ENCODE data around the gene ARHGAP27.
A peak's percentile ranks its signal among the peaks of the same experiment; 100 is the strongest.

ARHGAP27 gene

DNA sequence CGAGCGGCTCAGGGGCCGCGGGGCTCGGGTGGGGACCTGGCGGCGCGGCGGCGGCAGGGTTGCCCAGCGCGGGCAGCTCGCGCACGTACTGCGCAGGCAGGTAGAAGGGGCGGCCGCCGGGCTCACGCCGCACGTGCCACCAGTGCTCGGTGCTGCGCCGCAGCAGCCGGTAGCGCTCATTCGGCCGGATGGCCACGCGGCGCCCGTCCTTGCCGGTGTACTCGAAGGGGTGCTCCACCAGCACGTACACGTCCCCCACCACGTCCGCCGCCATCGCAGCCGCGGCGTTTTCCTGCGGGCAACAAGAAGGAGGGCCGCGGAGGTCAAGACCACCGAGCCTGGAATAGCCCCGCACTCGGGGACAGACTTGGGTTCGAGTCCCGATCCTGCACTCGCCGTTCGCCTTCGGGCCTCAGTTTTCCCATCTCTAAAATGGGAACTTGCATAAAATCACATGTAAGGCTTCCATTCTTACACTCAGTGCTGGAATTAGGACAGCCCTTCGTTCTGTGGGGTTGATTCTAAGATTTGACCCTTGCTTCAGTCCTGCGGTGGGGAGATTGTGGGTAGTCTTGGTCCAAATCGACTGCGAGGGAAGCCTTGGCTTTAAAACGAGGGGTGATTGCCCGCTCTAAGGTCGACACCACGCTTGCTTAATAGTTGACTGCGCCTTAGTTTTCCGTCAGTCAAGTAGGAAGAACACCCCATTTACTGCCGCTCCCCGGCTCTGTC, 2.5 kb downstream of the ARHGAP27 start:
- DNase-seq = no peak

DNA sequence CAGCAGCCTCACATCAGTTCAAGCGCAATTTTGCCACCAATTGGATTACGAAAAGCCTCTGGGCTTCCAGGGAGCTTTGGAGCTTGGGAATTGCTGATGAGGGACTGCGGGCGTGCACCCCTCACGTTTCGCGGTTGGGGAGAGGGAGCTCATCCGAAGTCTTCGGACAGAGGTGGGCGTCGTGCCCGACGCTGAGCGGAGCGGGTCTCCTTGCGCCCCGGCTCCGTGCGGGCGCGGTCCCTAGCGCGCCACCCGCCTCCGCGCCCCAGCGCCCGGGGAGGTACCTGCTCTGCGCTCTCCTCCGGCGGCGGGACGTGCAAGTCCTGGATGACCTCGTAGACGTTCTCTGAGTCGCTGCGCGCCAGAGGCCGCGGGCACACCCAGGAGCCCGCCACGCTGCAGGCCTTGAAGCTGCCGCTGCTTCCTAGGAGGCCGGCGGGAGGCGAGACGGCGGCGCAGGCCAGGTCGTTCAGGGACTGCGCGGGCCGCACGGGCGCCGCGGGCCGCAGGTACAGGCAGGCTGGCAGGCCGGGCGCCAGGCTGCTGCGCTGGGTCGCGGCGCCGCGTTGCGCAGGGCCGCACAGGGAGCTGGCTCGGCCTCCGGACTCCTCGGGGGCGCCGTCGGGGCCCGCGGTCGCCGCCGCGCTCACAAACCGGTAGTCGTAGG, 3.2 kb downstream of the ARHGAP27 start:
- DNase-seq = no peak

DNA sequence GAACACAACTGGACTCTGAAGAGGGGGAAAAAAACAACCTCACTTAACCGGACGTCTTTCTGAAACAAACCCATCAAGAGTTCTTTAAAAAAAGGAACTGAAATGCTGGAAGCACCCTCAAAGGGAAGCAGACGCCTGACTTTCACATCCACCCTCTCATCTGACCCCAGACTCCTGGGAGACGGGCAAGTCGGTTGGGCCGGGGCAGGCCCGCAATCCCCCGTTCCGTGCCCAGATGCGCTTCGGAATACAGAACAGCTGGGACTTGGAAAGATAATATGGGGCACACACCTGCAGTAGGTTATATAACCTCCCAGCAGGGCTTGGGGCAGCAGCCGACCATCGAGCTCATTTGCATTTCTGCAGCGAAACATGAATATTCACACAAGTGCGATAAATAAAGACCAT, 3.7 kb downstream of the ARHGAP27 start:
- DNase-seq = no peak

DNA sequence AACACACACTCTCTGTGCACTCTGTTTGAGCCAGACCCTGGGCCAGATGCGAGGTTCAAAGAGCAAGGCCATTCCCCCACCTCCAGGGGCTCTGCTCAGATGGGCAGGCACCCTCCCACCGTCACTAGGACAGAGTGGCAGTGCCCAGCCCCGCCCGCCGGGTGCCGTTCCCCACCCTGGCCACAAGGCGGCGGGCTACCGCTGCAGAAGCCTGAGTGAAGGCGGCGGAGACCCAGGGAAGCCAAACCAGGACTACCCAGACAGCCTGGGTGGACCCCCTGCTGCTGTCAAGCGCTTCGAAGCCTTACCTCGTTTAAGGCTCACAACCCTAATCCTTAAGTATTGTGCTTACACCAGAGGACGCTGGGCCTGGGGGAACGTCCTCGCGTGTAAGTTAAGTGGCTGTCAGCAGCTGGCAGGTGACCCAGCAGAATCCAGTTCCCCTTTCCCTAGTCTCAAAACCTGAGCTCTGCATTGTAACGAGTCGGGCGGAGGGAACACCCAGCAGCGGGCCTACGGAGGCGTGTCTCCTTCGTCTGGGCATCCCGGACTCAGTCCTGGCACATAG, 4.5 kb downstream of the ARHGAP27 start:
- peak; percentile 61 for DNase-seq

DNA sequence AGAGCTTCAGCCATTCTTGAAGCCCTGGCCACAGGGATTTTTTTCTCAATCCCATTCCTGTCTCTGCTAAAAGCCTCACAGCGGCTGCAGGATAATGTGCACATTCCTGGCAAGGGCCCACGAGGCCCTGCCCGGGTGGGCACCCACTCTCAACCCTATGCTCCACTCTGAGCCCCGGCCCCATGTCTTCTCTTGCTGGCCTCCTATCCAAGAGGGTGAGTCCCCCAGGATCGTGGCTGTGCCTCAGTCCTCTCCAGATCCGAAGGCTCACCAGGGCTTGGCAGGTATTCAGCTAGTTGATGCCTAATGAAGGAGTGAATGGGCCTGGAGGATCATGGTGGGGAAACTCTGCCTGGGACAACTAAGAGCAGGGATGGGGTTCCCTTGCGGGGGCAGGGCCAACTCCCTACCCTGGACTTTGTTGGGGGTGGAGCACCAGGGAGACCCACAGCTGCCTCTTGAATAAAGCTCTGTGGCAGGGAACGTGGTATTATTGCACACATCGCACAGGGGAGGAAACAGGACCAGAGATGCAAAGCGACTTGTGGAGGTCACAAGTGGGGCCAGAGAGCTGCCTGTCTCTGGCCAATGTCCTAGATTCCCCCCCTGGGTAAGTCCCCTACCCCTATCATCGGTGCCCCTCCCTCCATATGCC, 5.4 kb downstream of the ARHGAP27 start:
- no peak for DNase-seq

DNA sequence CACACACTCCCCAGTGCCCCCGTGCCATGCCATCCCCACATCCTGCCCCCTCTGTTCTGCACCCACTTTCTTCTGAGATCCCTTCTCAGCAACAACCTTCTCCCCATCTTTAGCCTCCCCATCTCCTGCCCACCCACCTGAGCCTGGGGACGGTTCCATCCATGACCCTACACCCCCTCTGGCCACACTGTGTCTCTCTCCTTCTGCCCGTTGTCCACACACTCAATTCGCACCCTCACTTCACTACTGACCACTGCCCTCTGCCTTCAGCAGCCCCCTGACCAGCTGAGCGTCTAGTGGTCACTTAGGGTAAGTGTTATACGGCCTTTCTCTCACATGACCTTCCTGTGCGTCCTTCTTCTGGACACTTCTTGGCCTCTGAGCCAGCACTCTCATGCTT, 6.1 kb downstream of the ARHGAP27 start:
- DNase-seq = no peak

DNA sequence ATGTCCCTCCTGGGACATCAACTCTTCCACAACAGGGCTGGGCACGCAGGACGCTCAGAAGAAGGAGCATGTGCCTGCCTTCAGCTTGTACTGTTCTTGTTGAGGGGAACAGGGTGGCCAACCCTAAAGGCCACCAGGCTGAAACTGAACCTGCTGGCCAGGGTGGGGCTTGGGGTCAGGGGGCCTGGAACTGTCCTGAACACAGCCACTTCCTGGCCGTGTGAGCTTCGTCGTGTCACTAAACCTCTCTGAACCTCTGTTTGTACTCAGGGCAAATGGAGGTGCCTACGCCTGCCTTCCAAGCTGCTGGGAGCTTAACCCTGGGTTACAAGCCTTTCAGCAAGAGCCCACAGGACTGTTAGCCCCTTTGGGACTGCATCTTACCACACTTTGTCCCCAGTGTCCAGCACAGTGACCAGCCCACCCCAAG, 6.7 kb downstream of the ARHGAP27 start:
- DNase-seq = no peak

DNA sequence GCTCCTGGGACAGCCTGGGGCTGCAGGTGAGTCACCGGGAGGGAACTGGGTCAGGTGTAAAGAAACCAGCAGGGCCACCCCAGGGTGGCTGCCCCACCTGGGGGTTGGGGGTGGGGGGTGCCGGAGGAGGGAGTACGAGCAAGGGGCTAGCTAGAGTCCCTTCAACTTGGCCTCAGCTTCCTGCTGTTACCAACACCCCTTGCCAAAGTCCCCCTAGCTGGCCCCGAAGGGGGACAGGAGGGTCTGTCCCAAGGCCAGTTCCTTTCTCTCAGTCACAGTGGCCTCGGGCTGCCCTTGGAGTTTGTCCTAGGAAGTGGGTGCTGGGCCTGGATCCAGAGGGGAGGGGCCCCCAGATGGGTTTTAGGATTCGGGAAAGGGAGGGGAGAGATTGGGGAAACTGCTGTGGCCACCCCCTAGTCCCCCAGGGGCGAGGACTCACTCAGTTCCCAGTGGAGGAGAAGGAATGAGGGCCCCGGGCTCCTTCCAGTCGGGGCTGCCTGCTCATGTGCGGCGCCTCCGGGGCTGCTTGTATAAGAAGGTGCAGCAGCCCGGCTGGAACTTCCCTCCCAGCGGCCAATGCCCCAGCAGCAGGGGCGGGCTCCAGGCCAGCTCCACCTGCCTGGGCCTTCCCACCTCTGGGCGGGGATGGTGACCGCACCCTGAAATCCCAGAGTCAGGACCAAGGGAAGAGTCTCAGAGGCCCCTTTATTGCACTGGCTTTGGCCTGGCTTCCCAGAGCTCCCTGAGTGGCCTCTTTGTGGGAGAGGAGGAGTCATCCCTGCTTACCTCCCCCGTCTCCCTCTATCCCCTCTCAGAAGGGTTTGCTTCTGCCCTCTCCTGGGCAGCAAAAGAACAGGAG, 7.3 kb downstream of the ARHGAP27 start:
- DNase-seq = peak; percentile 57

DNA sequence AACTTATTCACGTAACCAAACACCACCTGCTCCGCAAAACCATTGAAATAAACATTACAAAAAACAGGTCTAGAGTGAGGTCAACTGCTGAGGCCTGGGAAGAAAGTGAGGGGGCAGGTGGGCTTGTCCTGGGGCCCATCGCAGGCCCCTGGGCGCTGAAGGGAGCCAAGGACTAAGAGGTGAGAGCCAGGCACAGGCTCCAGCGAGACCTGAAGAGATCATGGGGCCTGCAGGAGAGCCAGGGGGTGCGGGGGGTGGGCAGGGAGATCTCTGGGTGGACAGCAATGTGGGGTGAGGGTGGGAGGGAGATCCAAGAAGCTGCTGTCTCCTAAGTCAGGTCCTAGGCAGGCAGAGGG, 7.9 kb downstream of the ARHGAP27 start:
- no peak for DNase-seq

DNA sequence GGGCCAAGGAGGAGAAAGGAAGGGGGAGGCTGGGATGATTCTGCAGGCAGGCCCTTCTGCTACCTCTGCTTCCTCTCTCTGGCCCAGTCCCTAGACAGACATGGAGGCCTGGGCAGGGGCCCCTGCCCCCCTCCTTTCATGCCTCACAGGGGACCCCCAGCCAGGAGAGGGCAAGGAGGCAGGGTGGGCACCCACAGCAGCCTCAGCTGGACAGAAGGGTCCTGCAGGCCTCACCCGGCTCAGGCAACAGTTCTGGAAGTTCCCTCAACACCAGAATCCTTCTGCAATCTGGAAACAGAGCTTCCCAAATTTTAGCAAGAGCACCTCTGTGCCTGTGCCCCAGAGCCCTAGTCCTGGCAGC, 8.7 kb downstream of the ARHGAP27 start:
- DNase-seq = no peak

DNA sequence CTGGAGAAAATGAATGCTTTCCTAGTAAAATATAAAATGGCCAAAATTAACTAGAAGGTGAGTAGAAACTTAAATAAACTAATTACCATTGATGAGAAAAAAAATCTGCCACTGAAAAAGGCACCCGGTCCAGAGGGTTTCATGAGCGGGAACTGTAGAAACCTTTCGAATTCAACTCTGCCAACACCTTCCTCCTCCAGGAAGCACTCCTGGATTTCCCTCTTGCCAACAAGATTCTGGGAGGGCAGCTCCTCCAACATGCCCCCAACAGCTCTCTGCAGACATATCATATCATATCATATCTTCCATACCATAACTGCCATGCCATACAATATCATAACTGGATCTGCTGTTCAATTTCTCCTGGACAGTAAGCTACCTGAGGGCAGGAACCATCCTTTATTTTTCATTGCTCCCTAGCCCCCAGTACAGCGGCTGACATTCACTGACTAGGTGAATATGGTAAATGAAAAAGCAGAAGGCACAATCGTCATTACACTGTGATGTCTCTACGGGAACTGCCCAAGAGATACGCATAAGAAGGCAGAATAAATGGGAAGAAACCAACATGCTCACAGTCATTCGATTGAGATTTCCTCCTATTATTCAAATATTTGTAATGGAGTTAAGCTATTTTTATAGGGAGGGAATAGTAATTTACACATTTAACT, 9.2 kb downstream of the ARHGAP27 start:
- DNase-seq = no peak

DNA sequence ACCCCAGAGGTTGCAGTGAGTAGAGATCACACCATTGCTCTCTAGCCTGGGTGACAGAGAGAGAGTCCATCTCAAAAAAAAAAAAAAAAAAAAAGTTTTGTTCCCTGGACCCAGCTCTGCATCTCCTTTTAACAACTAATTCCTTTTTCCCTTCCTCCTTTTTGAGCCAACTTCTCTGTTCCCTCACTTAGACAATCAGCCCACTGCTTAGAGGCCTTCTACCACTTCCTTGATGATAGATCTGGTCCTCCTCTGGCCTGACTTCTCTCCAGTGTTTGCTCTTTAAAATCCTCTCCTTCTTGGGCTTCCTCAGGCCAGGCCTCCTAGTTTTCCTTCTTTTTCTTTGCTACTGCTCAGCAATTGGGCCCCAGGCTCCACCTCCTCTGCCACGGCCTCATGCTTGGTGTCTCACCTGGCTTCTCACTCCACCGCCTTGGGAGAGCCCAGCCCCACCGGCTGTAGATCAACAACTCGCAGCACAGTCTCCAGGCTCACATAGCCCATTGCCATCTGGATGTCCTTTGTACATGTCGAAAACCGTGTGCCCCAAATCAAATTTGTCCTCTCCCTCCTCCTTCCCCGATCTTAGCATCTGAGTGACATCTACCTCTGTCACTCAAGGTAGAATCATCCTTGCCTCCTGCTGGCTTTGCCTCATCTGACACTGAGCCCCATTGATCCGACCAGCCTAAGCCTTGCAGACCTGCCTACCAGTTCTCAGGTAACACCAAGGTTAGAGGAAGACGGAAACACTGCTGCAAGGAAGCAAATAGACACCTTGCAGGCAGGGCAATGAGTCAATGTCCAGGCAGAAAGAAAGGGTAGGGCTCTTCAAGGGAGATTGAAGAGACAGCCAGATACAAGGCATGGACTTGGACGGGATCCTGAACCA, 17.4 kb downstream of the ARHGAP27 start:
- no peak for DNase-seq

DNA sequence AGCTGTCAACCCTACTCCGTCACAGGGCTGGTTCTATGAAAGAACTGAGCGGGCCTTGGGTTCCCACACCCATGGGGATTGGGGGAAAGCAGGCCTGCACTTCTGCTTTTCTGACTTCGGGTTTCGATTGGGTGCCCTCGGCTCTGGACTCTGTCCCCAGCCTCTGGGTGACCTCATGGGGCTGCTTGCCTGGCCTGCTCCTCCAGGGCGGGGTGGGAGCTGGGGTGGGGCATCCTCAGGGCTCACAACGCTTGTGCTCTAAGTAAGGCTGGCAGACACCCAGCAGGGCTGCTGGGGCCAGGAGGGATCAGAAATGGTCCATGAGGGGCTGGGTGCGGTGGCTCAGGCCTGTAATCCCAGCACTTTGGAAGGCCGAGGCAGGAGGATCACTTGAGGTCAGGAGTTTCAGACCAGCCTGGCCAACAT, 19.2 kb downstream of the ARHGAP27 start:
- DNase-seq = no peak

DNA sequence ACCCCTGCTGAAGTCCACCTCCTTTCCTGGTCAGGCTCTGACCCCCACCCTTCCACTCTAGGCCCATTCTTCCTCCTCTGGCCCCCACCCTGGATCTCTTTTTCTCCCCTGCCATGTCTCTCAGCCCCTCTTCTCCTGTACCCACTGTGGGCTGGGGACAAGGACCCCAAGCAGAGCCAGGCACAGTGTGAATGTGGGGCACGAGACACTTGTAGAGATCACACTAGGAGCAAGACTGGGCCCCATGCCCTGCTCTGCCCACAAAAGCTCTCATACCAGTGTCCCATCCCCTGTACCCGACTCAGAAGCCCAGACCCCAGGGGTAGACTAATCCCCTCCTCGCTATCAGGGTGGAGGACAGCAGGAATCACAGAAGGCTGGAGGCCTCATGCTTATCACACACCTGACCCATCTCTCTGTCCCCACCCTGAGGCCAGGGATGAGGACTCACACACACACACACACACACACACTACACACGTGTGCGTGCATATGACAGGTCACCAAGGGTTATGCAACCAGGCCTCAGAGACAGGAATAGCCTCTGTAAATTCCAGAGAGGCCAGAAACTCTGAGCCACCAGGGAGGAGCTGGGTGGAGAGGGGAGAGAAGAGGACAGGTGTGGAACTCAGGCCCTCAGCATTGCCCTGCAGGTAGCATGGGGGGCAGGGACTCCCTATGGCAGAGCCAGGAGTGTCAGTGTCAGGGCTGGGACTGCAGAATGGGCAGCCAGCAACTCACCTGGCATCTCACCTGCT, 21.1 kb downstream of the ARHGAP27 start:
- no peak for DNase-seq

DNA sequence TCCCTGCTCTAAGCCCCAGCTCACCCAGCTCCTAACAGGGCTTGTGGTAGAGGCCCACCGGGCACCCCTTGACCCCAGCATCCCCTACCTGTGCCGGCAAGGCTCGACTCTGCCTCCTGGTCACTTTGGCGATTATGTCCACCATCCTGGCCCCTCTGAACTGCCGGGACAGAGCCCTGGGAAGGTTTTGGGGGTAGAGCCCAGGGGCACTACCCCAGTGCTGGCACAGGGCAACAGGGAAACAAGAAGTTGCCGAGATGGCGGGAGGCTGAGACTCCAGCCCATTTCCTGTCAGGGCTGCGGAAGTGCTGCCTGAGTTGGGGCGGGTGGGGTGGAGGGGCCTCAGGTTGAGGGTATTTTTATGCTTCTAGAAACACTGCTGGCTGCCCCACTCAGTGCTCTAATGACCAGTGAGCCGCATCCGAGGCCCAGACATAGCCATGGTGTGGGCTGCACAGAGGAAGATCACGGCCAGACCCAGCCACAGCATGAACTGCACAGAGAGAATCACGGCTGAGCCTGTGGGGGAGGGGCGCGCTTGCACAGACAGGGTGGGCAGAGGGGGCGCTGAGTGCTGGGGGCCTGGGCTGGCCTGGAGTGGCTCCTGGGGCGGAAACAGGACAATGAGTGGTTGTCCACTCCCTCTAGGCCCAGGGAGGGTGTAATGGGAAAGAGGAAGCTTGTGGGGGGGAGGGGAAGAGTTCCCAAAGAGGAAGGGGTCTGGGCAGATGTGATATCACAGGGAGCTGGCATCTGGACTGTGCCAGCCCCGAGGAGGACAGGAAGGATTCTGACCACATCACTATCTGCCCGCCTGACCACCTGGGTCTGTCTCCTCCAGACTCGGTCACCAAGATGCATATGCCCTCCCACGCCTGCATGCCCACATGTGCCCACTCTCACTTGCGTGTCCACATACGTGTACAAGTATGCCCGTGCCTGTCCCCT, 22.3 kb downstream of the ARHGAP27 start:
- DNase-seq = no peak

DNA sequence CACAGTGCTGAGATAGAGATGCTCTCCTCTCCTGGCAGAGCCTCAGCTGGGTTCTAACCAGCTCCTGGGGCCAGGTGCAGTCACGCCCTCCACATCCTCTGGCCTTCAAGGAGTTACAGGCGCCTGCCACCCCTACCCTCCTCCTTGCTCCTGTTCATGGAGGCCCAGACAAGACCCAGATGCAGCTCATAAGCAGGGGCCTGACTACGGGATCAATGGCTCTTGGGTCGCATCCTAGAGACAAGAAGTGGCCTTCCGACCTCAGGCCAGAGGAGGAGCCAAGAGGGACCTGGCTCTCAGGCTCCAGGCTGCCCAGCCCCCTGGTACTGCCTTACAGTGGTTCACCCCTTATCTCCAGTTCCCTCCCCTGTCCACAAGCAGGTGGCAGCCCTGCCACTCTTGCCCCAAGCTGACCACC, 23.0 kb downstream of the ARHGAP27 start:
- no peak for DNase-seq

DNA sequence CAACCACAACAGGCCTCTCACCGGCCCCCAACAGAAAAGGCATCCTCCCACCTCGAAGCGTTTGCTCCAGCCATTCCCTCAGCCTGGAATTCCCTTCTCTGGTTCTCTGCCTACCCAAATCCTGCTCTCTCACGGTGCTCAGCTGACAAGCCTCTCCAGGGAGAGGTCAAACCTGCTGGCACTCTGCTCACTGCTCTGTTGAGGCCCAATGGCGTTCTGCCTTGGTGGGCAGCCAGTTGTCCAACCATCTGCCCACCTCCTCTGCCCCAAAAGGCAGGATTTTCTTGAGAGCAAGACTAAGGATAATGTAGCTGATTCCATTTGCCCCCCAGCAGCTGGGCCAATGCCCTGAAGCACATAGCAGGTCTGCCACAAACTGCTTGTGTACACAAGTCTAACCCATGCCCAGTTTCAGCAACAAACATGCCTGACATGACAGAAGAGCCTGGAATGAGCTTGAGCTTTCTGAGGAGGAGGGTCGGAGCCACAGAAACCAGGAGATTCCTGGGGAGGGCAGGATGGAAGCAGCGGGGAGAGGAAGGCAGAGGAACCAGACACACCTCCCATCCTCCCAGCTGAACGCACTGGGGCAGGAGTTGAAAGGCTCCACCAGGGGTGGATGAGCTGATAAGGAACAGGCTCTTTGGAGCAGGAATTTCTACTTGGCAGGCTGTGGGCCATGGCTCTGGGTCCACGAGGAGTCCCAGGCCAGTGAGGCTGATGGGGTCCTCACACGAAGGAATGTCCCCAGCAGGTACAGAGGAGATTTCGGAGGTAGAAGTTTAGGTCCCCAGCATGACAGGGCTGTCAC, 23.9 kb downstream of the ARHGAP27 start:
- no peak for DNase-seq

DNA sequence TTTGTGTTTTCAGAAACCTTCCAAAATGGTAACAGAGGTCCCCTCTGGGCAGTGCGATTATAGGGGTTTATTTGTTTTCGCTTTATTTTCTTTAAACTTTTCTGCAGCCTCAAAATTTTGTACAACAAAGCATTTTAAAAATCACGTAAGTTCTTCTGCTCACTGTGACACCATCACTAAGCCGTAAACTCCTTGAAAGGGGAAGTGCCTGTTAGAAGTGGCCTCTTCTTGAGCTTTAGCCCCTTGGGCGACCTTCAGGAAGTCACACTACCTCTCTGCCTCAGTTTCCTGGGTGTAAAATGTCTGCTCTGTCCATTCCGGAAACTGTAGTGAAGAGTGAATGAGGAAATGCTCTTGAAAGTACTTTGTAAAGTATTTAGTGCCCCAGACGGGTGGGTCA, 26.6 kb downstream of the ARHGAP27 start:
- DNase-seq = no peak
